ENCODE data around the gene METTL26.

- TF ChIP-seq CTCF (IDR thresholded peaks at IDR 0.05; ENCODE audit: low read length) (no peak), EZH2 (optimal IDR thresholded peaks at IDR 0.05; ENCODE audit: low read depth, low read length) (no peak), EZH2phosphoT487 (IDR thresholded peaks at IDR 0.05; ENCODE audit: low read length) (no peak)
Measured at GRCh38 chr16:654034-654433, 17.9 kb upstream of the METTL26 start.

Data from MM.1S (cell line).